ENCODE measurements around the gene PHLDB1.
"Not testable (repeated sequence)": the region's sequence is repeated elsewhere in the genome, so short reads cannot be mapped to it uniquely, and the experiment has no call there.

PHLDB1 gene

GRCh38 chr11:118607401-118608359, at the start of gene PHLDB1:
Gene PHLDB1, plus strand, starts transcription at chr11:118607615. Its CDS starts 6,222 bp downstream, at chr11:118613837.
- Histone ChIP-seq H3K27ac (ENCODE audit: low read depth, low read length) (no peak within 1 kb of the TSS), H3K36me3 (ENCODE audit: control insufficient read depth, insufficient read depth, low read length) (no peaks in the 10 kb centered on the region), H3K27me3 (ENCODE audit: control insufficient read depth, insufficient read depth, low read length) (peaks cover 75% of the 10 kb centered on the region), H3K9me3 (ENCODE audit: control insufficient read depth, insufficient read depth, low read depth, low read length) (no peaks in the 10 kb centered on the region), H3K4me1 (ENCODE audit: control insufficient read depth, insufficient read depth, low read length) (peaks cover 47% of the 10 kb centered on the region), H3K9ac (ENCODE audit: low read length) (peak within 1 kb of the TSS; percentile 53), H3K4me3 (ENCODE audit: low read depth, low read length) (peak within 1 kb of the TSS; percentile 68)

GRCh38 chr11:118560806-118561205, 46.6 kb upstream of the PHLDB1 start:
- H3K9me3 ChIP-seq (ENCODE audit: control insufficient read depth, insufficient read depth, low read depth, low read length): no peaks in the 10 kb centered on the region
- no peaks in the 10 kb centered on the region for H3K27me3 ChIP-seq (ENCODE audit: control insufficient read depth, insufficient read depth, low read length)
- H3K4me3 ChIP-seq (ENCODE audit: low read depth, low read length): no peak overlapping the region
- H3K4me1 ChIP-seq (ENCODE audit: control insufficient read depth, insufficient read depth, low read length): no peaks in the 10 kb centered on the region
- no peak overlapping the region for H3K9ac ChIP-seq (ENCODE audit: low read length)
- peaks cover 16% of the 10 kb centered on the region; the same call in 1 of the 2 replicates for H3K36me3 ChIP-seq (ENCODE audit: control insufficient read depth, insufficient read depth, low read length)
- no peak overlapping the region for H3K27ac ChIP-seq (ENCODE audit: low read depth, low read length)

GRCh38 chr11:118565051-118565450, 42.4 kb upstream of the PHLDB1 start:
- Histone ChIP-seq H3K9ac (ENCODE audit: low read length) (no peak overlapping the region), H3K27me3 (ENCODE audit: control insufficient read depth, insufficient read depth, low read length) (no peaks in the 10 kb centered on the region), H3K4me1 (ENCODE audit: control insufficient read depth, insufficient read depth, low read length) (no peaks in the 10 kb centered on the region), H3K9me3 (ENCODE audit: control insufficient read depth, insufficient read depth, low read depth, low read length) (no peaks in the 10 kb centered on the region), H3K36me3 (ENCODE audit: control insufficient read depth, insufficient read depth, low read length) (no peaks in the 10 kb centered on the region), H3K27ac (ENCODE audit: low read depth, low read length) (no peak overlapping the region), H3K4me3 (ENCODE audit: low read depth, low read length) (peak overlapping the region; percentile 30; the same call in 1 of the 2 replicates)

DNA sequence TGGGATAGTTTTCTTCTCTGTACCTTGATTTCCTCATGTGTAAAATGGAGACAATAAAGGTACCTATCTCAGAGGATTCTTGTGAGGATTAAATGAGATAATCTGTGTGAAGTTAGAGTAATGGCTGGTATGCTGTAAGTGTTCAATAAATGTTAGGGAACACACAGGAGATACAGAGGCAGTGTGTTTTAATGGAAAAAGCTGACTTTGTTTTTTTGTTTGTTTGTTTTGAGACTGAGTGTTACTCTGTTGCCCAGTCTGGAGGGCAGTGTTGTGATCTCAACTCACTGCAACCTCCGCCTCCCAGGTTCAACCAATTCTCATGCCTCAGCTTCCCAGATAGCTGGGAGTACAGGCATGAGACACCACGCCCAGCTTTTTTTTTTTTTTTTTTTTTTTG, 37.7 kb upstream of the PHLDB1 start:
- no peak overlapping the region for H3K27ac ChIP-seq (ENCODE audit: low read depth, low read length)
- 0 out of 2 replicates have a peak, but pooled peaks cover 3% of the 10 kb centered on the region for H3K4me1 ChIP-seq (ENCODE audit: control insufficient read depth, insufficient read depth, low read length)
- H3K27me3 ChIP-seq (ENCODE audit: control insufficient read depth, insufficient read depth, low read length): no peaks in the 10 kb centered on the region
- no peak overlapping the region for H3K9ac ChIP-seq (ENCODE audit: low read length)
- peaks cover 8% of the 10 kb centered on the region for H3K36me3 ChIP-seq (ENCODE audit: control insufficient read depth, insufficient read depth, low read length)
- H3K4me3 ChIP-seq (ENCODE audit: low read depth, low read length): no peak overlapping the region
- no peaks in the 10 kb centered on the region for H3K9me3 ChIP-seq (ENCODE audit: control insufficient read depth, insufficient read depth, low read depth, low read length)

DNA sequence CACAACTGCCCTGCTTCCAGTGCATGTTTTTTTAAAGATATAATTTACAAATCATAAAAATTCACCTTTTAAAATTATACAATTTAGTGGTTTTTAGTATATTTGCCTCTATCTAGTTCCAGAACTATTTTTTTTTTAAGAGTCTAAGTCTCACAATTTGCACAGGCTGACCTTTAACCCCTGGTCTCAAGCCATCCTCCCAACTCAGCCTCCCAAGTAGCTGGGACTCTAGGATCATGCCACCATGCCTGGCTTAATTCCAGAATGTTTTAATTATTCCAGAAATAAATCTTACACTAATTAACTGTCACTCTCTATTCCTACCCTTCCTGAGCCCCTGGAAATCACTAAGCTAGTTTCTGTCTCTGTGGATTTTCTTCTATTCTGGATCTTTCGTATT, 36.6 kb upstream of the PHLDB1 start:
- Histone ChIP-seq H3K9ac (ENCODE audit: low read length) (no peak overlapping the region), H3K36me3 (ENCODE audit: control insufficient read depth, insufficient read depth, low read length) (peaks cover 8% of the 10 kb centered on the region), H3K27ac (ENCODE audit: low read depth, low read length) (no peak overlapping the region)

GRCh38 chr11:118571701-118572060, 35.7 kb upstream of the PHLDB1 start:
- not testable (repeated sequence) for H3K9ac ChIP-seq (ENCODE audit: low read length); H3K27ac ChIP-seq (ENCODE audit: low read depth, low read length); H3K9me3 ChIP-seq (ENCODE audit: control insufficient read depth, insufficient read depth, low read depth, low read length); H3K4me1 ChIP-seq (ENCODE audit: control insufficient read depth, insufficient read depth, low read length); H3K36me3 ChIP-seq (ENCODE audit: control insufficient read depth, insufficient read depth, low read length); H3K27me3 ChIP-seq (ENCODE audit: control insufficient read depth, insufficient read depth, low read length)
- peak overlapping the region; percentile 98 for H3K4me3 ChIP-seq (ENCODE audit: low read depth, low read length)

More for the DNA sequence above, 36.6 kb upstream of the PHLDB1 start:
- Histone ChIP-seq H3K27me3 (ENCODE audit: control insufficient read depth, insufficient read depth, low read length) (no peaks in the 10 kb centered on the region), H3K4me3 (ENCODE audit: low read depth, low read length) (no peak overlapping the region), H3K9me3 (ENCODE audit: control insufficient read depth, insufficient read depth, low read depth, low read length) (no peaks in the 10 kb centered on the region), H3K4me1 (ENCODE audit: control insufficient read depth, insufficient read depth, low read length) (0 out of 2 replicates have a peak, but pooled peaks cover 3% of the 10 kb centered on the region)

DNA sequence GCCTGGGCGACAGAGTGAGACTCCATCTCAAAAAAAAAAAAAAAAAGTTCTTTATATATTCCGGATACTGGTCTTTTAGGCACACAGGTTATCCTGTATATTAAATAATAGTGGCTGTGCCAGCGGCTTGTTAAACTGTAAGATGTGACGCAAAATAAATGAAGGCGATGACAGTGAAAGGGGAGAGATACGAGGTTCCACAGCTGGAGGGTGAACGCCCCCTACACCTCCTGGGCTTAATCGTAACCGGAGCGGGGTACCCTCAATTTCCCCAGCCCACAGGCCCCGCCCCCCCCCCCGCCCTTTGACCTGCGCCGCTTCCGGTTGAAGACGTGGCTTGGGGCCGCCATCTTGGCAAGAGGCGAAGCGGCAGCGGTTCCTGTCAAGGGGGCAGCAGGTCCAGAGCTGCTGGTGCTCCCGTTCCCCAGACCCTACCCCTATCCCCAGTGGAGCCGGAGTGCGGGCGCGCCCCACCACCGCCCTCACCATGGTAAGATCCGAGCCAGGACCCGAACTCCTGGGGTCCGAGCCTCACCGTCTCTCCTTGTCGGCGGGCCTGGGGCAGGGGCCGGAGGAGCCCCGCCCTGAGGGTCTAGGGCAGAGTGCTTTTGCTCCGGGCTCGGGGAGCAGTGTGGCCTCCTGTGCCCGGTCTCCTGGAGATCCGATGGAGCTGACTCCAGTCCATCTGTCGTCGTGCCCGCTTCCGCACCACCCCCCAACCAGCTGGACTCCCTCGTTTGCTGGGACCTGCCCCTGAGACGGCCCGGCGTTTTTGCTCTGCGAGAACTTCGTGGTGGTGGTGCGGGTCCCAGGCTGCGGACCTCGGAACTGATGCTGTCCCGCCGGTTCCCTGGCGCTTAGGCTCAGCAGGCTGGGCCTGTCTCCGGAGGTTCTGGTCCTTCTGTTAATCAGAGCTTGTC, 35.1 kb upstream of the PHLDB1 start, which contains the start of gene ARCN1:
TSS of gene ARCN1 (plus strand) at position 349 of the 920 bp plus-strand sequence. CDS start at position 488, 139 bp downstream.
- H3K9ac ChIP-seq (ENCODE audit: low read length): peak within 1 kb of the TSS; percentile 98
- no peaks in the 10 kb centered on the region for H3K27me3 ChIP-seq (ENCODE audit: control insufficient read depth, insufficient read depth, low read length)
- H3K4me3 ChIP-seq (ENCODE audit: low read depth, low read length): peak within 1 kb of the TSS; percentile 98
- H3K9me3 ChIP-seq (ENCODE audit: control insufficient read depth, insufficient read depth, low read depth, low read length): no peaks in the 10 kb centered on the region
- H3K27ac ChIP-seq (ENCODE audit: low read depth, low read length): peak within 1 kb of the TSS; percentile 99
- H3K36me3 ChIP-seq (ENCODE audit: control insufficient read depth, insufficient read depth, low read length): peaks cover 8% of the 10 kb centered on the region
- H3K4me1 ChIP-seq (ENCODE audit: control insufficient read depth, insufficient read depth, low read length): 0 out of 2 replicates have a peak, but pooled peaks cover 3% of the 10 kb centered on the region

DNA sequence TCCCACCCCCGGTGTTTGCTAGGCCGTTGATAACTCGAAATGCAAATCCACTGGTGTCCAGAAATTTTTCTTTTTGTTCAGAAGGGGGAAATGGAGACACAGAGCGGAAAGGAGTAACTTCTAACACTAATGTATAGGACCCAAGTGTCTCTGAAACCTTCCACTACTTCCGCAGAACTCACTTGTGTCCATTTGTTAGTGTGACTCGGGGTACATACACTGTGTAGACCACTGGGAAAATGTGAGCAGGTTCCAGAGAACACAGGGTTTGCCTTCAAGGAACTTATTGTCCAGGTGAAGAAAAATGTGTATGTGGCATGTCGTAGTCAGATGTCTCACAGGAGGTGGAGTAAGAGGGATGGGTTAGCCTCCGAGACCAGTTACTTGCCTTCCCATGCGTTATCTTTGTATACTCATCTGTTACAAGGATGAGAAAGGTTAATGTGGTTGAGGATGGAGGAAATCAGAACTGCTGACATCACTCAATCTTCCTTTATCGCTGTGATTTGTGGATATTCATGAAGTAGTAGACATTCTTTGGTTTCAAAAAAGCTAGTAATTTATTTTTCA, 34.3 kb upstream of the PHLDB1 start:
- H3K9ac ChIP-seq (ENCODE audit: low read length): peak overlapping the region; percentile 98
- H3K4me1 ChIP-seq (ENCODE audit: control insufficient read depth, insufficient read depth, low read length): 0 out of 2 replicates have a peak, but pooled peaks cover 3% of the 10 kb centered on the region
- H3K36me3 ChIP-seq (ENCODE audit: control insufficient read depth, insufficient read depth, low read length): peaks cover 8% of the 10 kb centered on the region
- H3K27me3 ChIP-seq (ENCODE audit: control insufficient read depth, insufficient read depth, low read length): no peaks in the 10 kb centered on the region
- H3K9me3 ChIP-seq (ENCODE audit: control insufficient read depth, insufficient read depth, low read depth, low read length): no peaks in the 10 kb centered on the region
- peak overlapping the region; percentile 98 for H3K4me3 ChIP-seq (ENCODE audit: low read depth, low read length)
- peak overlapping the region; percentile 99 for H3K27ac ChIP-seq (ENCODE audit: low read depth, low read length)

GRCh38 chr11:118574636-118575035, 32.8 kb upstream of the PHLDB1 start:
- Histone ChIP-seq H3K27ac (ENCODE audit: low read depth, low read length) (no peak overlapping the region), H3K9ac (ENCODE audit: low read length) (no peak overlapping the region), H3K27me3 (ENCODE audit: control insufficient read depth, insufficient read depth, low read length) (no peaks in the 10 kb centered on the region), H3K9me3 (ENCODE audit: control insufficient read depth, insufficient read depth, low read depth, low read length) (no peaks in the 10 kb centered on the region), H3K36me3 (ENCODE audit: control insufficient read depth, insufficient read depth, low read length) (peaks cover 8% of the 10 kb centered on the region), H3K4me3 (ENCODE audit: low read depth, low read length) (peak overlapping the region; percentile 98; the same call in 1 of the 2 replicates), H3K4me1 (ENCODE audit: control insufficient read depth, insufficient read depth, low read length) (0 out of 2 replicates have a peak, but pooled peaks cover 3% of the 10 kb centered on the region)

- H3K9ac ChIP-seq (ENCODE audit: low read length); H3K9me3 ChIP-seq (ENCODE audit: control insufficient read depth, insufficient read depth, low read depth, low read length); H3K27ac ChIP-seq (ENCODE audit: low read depth, low read length); H3K4me1 ChIP-seq (ENCODE audit: control insufficient read depth, insufficient read depth, low read length); H3K4me3 ChIP-seq (ENCODE audit: low read depth, low read length); H3K27me3 ChIP-seq (ENCODE audit: control insufficient read depth, insufficient read depth, low read length): not testable (repeated sequence)
- H3K36me3 ChIP-seq (ENCODE audit: control insufficient read depth, insufficient read depth, low read length): peaks cover 24% of the 10 kb centered on the region
Measured at GRCh38 chr11:118577995-118578394, 29.4 kb upstream of the PHLDB1 start.

Data from HUES6 (cell line).